Testis (tissue), 3 donors: ENCODE measurements around the gene RYR3. TPM values are rescaled to one million over a fixed set of nuclear protein-coding genes. Genes with fewer than 3 reads are reported as not detected.

ENCODE experiments used
- DNase-seq: peaks from one replicate; pipeline ENCODE4 v3.0.0-alpha.2; 2019
- H3K27ac ChIP-seq, 2 donors: fragments of 200-600 bp; sonication (generic); one replicate each; pipeline ENCODE4 v1.5.1; 2019
- H3K27me3 ChIP-seq: fragments of 200-600 bp; sonication (generic); one replicate; pipeline ENCODE4 v1.5.1; 2019
- H3K36me3 ChIP-seq: fragments of 200-600 bp; sonication (generic); one replicate; pipeline ENCODE4 v1.5.1; 2017; ENCODE audit warnings: low read depth; ENCODE audit errors: missing control alignments
- H3K4me1 ChIP-seq: fragments of 200-600 bp; sonication (generic); one replicate; pipeline ENCODE4 v1.5.1; 2019
- H3K4me3 ChIP-seq, 2 donors: fragments of 200-600 bp; sonication (generic); one replicate each; pipeline ENCODE4 v1.5.1; 2017 to 2019
- H3K9me3 ChIP-seq: fragments of 200-600 bp; sonication (generic); one replicate; pipeline ENCODE4 v1.5.1; 2017
- CTCF ChIP-seq, 3 experiments: fragments of 450-650 bp in 2 of 3; fragments of 200-600 bp in 1 of 3; sonication (generic) in 1 of 3; IDR thresholded peaks; one replicate each; pipeline ENCODE4 v1.5.1; 2016 to 2019; ENCODE audit warnings: antibody characterized with exemption in 3 of 3, mild to moderate bottlenecking in 2 of 3, moderate library complexity in 1 of 3
- POLR2A ChIP-seq: fragments of 450-650 bp; IDR thresholded peaks from one replicate; pipeline ENCODE4 v1.6.1; 2017; ENCODE audit warnings: antibody characterized with exemption, mild to moderate bottlenecking, moderate library complexity
- WGBS, 2 donors: methylation state at CpG; one replicate each; pipeline ENCODE4 v1.1.5; 2018; 5-methylcytosine and 5-hydroxymethylcytosine counted together
- intact Hi-C: fragments of 100-400 bp; cut with DNase I; formaldehyde crosslinking; loops from one replicate; pipeline ENCODE4 v1.15.1; 2023; ENCODE audit warnings: low total_unique reads
- polyA plus RNA-seq: library from polyadenylated mRNA; stranded (reverse); fragments of 350-450 nt; fragmentation: Illumina TruSeq; extraction: RNeasy Lipid Tissue Mini Kit (QIAGEN cat#74804); gene quantifications from one replicate; pipeline ENCODE4 v1.2.3, GENCODE V29; 2014; ENCODE audit warnings: low read depth, low replicate concordance; ENCODE audit not compliant: insufficient read depth
- total RNA-seq, 2 donors: library from RNA; depleted of rRNA; stranded (reverse); fragments of >200 nt; gene quantifications; one replicate each; pipeline ENCODE4 v1.2.3, GENCODE V29; 2016

RYR3 gene
- total and polyA plus RNA-seq, 3 donors from 2014 or later: 4.3 to 7.6 (median 4.4) TPM

- H3K4me1 ChIP-seq: no peaks in the 10 kb centered on the region
- DNase-seq: no peak
- H3K9me3 ChIP-seq: no peaks in the 10 kb centered on the region
- H3K27ac ChIP-seq: no peak overlapping the region
- no peak for TF ChIP-seq POLR2A
- TF ChIP-seq CTCF (IDR thresholded peaks at IDR 0.05): no peak
- intact Hi-C loops: no loop called here
- H3K4me3 ChIP-seq: no peak overlapping the region
- WGBS, 2 donors: 21 to 44% methylated on average over 3 of the region's 3 CpGs
- H3K27me3 ChIP-seq: no peaks in the 10 kb centered on the region
- H3K36me3 ChIP-seq: no peaks in the 10 kb centered on the region
Measured at GRCh38 chr15:33449810-33450209, 139.0 kb downstream of the RYR3 start.

- Histone ChIP-seq H3K4me3 (no peak overlapping the region), H3K27me3 (no peaks in the 10 kb centered on the region), H3K36me3 (no peaks in the 10 kb centered on the region), H3K4me1 (no peaks in the 10 kb centered on the region), H3K27ac (no peak overlapping the region), H3K9me3 (no peaks in the 10 kb centered on the region)
- intact Hi-C loops: no loop called here
- 80 to 88% methylated on average over 4 of the region's 4 CpGs for WGBS, 2 donors
- TF ChIP-seq CTCF (IDR thresholded peaks at IDR 0.05) (no peak), POLR2A (no peak)
- no peak for DNase-seq
Measured at GRCh38 chr15:33451385-33451784, 140.6 kb downstream of the RYR3 start.

GRCh38 chr15:33453761-33454160 is 143.0 kb downstream of the RYR3 start:
- Histone ChIP-seq H3K27ac (no peak overlapping the region), H3K4me3 (no peak overlapping the region), H3K27me3 (no peaks in the 10 kb centered on the region), H3K9me3 (no peaks in the 10 kb centered on the region), H3K4me1 (no peaks in the 10 kb centered on the region), H3K36me3 (no peaks in the 10 kb centered on the region)
- TF ChIP-seq CTCF (IDR thresholded peaks at IDR 0.05) (no peak), POLR2A (no peak)
- 79 to 96% methylated on average over 3 of the region's 3 CpGs for WGBS, 2 donors
- no peak for DNase-seq
- intact Hi-C loops: no loop called here

GRCh38 chr15:33454346-33454745 is 143.6 kb downstream of the RYR3 start:
- DNase-seq: no peak
- intact Hi-C loops: no loop called here
- WGBS, 2 donors: 82 to 86% methylated on average over 7 of the region's 7 CpGs
- H3K9me3 ChIP-seq: no peaks in the 10 kb centered on the region
- H3K4me1 ChIP-seq: no peaks in the 10 kb centered on the region
- H3K4me3 ChIP-seq: no peak overlapping the region
- no peak overlapping the region for H3K27ac ChIP-seq
- H3K36me3 ChIP-seq: no peaks in the 10 kb centered on the region
- H3K27me3 ChIP-seq: no peaks in the 10 kb centered on the region
- TF ChIP-seq CTCF (IDR thresholded peaks at IDR 0.05) (no peak), POLR2A (no peak)

GRCh38 chr15:33454996-33455395 is 144.2 kb downstream of the RYR3 start:
- Histone ChIP-seq H3K27me3 (no peaks in the 10 kb centered on the region), H3K4me3 (no peak overlapping the region), H3K36me3 (no peaks in the 10 kb centered on the region), H3K4me1 (no peaks in the 10 kb centered on the region), H3K9me3 (no peaks in the 10 kb centered on the region), H3K27ac (no peak overlapping the region)
- WGBS, 2 donors: 59 to 60% methylated on average over 4 of the region's 4 CpGs
- TF ChIP-seq CTCF (IDR thresholded peaks at IDR 0.05): no peak
- no peak for TF ChIP-seq POLR2A
- intact Hi-C loops: no loop called here
- no peak for DNase-seq
